Measurements from ENCODE around the gene TTC33.

DNA sequence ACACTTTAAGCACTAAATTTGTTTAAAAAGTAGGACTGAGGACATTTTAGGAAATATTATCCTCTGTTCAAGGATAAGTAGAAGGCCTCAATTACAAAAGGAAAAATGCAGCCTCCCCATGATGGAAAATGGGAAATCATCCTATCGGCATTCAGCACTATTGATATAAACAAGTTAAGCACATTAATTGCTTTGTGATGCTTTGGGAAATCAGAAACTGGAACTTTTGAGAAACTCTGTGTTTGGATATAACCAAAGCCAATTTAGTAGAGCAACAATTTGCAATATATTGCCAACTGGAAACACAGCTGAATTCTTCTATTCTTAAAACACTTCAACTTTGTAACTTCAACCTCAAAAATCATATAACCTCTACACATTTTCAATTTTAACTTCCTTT lies 141.3 kb downstream of the TTC33 start:
- TF ChIP-seq, protein P1, sequence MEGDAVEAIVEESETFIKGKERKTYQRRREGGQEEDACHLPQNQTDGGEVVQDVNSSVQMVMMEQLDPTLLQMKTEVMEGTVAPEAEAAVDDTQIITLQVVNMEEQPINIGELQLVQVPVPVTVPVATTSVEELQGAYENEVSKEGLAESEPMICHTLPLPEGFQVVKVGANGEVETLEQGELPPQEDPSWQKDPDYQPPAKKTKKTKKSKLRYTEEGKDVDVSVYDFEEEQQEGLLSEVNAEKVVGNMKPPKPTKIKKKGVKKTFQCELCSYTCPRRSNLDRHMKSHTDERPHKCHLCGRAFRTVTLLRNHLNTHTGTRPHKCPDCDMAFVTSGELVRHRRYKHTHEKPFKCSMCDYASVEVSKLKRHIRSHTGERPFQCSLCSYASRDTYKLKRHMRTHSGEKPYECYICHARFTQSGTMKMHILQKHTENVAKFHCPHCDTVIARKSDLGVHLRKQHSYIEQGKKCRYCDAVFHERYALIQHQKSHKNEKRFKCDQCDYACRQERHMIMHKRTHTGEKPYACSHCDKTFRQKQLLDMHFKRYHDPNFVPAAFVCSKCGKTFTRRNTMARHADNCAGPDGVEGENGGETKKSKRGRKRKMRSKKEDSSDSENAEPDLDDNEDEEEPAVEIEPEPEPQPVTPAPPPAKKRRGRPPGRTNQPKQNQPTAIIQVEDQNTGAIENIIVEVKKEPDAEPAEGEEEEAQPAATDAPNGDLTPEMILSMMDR (conservative IDR thresholded peaks at IDR 0.05; ENCODE audit: low read depth, low read length): no peak
- TF ChIP-seq POLR2A (IDR thresholded peaks at IDR 0.05; ENCODE audit: low read depth, low read length) (no peak), SMC3 (IDR thresholded peaks at IDR 0.05; ENCODE audit: low read depth, low read length) (no peak), RFX5 (IDR thresholded peaks at IDR 0.05; ENCODE audit: low read depth, low read length) (no peak), CEBPB (IDR thresholded peaks at IDR 0.05; ENCODE audit: low read depth, low read length) (no peak), MAFK (IDR thresholded peaks at IDR 0.05; ENCODE audit: low read depth, low read length) (no peak), USF2 (IDR thresholded peaks at IDR 0.05; ENCODE audit: low read depth, low read length) (no peak)

Data from IMR-90 (cell line).